Measurements from ENCODE around the gene UTS2R.

DNA sequence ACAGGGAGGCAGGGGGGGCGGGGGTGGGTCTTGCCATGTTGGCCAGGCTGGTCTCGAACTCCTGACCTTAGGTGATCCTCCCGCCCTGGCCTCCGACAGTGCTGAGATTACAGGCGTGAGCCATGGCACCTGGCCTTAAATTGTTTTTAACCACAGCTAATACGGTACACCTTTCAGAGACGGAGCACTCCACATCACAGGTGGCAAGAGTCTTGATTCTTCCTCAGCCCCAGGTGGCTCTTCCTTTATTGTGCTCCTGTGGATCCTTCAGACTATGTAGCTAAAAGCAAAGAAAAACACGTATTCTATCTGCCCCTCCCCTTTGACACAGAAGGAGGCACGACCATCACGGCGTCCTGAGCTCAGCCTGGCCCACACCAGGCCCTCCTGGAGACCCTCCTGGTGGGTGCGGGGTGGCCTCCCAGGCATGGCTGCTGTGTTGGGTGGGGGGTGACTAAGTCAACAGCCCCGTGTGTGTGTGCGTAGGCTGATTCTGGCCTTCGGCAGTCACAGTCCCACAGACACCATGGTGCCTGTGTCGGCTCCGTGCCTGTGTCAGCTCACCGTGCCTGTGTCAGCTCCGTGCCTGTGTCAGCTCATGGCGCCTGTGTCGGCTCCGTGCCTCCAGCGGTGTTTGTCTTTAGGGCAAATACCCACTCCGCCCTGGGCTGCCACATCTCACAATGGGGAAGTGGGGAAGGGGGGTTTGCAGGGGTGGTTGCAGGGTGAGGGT is 27.2 kb upstream of the UTS2R start:
- no peak for TF ChIP-seq FOSL2 (IDR thresholded peaks at IDR 0.05; ENCODE audit: borderline replicate concordance, low read depth)
- TF ChIP-seq POLR2AphosphoS5 (IDR thresholded peaks at IDR 0.05; ENCODE audit: low read depth, low read length) = no peak
- TF ChIP-seq, protein P1, sequence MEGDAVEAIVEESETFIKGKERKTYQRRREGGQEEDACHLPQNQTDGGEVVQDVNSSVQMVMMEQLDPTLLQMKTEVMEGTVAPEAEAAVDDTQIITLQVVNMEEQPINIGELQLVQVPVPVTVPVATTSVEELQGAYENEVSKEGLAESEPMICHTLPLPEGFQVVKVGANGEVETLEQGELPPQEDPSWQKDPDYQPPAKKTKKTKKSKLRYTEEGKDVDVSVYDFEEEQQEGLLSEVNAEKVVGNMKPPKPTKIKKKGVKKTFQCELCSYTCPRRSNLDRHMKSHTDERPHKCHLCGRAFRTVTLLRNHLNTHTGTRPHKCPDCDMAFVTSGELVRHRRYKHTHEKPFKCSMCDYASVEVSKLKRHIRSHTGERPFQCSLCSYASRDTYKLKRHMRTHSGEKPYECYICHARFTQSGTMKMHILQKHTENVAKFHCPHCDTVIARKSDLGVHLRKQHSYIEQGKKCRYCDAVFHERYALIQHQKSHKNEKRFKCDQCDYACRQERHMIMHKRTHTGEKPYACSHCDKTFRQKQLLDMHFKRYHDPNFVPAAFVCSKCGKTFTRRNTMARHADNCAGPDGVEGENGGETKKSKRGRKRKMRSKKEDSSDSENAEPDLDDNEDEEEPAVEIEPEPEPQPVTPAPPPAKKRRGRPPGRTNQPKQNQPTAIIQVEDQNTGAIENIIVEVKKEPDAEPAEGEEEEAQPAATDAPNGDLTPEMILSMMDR (IDR thresholded peaks at IDR 0.05) = no peak
- TF ChIP-seq, protein P2, sequence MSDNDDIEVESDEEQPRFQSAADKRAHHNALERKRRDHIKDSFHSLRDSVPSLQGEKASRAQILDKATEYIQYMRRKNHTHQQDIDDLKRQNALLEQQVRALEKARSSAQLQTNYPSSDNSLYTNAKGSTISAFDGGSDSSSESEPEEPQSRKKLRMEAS (IDR thresholded peaks at IDR 0.05; ENCODE audit: low read depth) = no peak
- TF ChIP-seq, protein P3, sequence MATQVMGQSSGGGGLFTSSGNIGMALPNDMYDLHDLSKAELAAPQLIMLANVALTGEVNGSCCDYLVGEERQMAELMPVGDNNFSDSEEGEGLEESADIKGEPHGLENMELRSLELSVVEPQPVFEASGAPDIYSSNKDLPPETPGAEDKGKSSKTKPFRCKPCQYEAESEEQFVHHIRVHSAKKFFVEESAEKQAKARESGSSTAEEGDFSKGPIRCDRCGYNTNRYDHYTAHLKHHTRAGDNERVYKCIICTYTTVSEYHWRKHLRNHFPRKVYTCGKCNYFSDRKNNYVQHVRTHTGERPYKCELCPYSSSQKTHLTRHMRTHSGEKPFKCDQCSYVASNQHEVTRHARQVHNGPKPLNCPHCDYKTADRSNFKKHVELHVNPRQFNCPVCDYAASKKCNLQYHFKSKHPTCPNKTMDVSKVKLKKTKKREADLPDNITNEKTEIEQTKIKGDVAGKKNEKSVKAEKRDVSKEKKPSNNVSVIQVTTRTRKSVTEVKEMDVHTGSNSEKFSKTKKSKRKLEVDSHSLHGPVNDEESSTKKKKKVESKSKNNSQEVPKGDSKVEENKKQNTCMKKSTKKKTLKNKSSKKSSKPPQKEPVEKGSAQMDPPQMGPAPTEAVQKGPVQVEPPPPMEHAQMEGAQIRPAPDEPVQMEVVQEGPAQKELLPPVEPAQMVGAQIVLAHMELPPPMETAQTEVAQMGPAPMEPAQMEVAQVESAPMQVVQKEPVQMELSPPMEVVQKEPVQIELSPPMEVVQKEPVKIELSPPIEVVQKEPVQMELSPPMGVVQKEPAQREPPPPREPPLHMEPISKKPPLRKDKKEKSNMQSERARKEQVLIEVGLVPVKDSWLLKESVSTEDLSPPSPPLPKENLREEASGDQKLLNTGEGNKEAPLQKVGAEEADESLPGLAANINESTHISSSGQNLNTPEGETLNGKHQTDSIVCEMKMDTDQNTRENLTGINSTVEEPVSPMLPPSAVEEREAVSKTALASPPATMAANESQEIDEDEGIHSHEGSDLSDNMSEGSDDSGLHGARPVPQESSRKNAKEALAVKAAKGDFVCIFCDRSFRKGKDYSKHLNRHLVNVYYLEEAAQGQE (IDR thresholded peaks at IDR 0.05; ENCODE audit: low read depth, low read length) = no peak
- TF ChIP-seq TAF1 (IDR thresholded peaks at IDR 0.05; ENCODE audit: borderline replicate concordance, low read depth, low read length) = no peak
- TF ChIP-seq MXI1 (IDR thresholded peaks at IDR 0.05; ENCODE audit: low read depth, low read length) = no peak
- TF ChIP-seq EP300 (IDR thresholded peaks at IDR 0.05; ENCODE audit: borderline replicate concordance in 1 of 2, low read depth in 1 of 2, low read length in 1 of 2) = no peak
- no peak for TF ChIP-seq SMC3 (IDR thresholded peaks at IDR 0.05; ENCODE audit: low read depth, low read length)
- no peak for TF ChIP-seq FOXM1 (IDR thresholded peaks at IDR 0.05; ENCODE audit: low read depth)
- TF ChIP-seq, protein P4, sequence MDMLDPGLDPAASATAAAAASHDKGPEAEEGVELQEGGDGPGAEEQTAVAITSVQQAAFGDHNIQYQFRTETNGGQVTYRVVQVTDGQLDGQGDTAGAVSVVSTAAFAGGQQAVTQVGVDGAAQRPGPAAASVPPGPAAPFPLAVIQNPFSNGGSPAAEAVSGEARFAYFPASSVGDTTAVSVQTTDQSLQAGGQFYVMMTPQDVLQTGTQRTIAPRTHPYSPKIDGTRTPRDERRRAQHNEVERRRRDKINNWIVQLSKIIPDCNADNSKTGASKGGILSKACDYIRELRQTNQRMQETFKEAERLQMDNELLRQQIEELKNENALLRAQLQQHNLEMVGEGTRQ (IDR thresholded peaks at IDR 0.05; ENCODE audit: borderline replicate concordance, low read depth, low read length) = no peak
- TF ChIP-seq RFX5 (IDR thresholded peaks at IDR 0.05; ENCODE audit: low read length) = no peak
